HG03103 (cell line): Measurements from ENCODE around the gene CDYL2.
"Not testable (repeated sequence)": the region's sequence is repeated elsewhere in the genome, so short reads cannot be mapped to it uniquely, and the experiment has no call there.

Experiments
- ATAC-seq: cut with Tn5 transposase; IDR thresholded peaks from one replicate; pipeline ENCODE4 v1.9.1; 2021; ENCODE audit warnings: low read depth; ENCODE audit not compliant: unreplicated experiment

Gene CDYL2

DNA sequence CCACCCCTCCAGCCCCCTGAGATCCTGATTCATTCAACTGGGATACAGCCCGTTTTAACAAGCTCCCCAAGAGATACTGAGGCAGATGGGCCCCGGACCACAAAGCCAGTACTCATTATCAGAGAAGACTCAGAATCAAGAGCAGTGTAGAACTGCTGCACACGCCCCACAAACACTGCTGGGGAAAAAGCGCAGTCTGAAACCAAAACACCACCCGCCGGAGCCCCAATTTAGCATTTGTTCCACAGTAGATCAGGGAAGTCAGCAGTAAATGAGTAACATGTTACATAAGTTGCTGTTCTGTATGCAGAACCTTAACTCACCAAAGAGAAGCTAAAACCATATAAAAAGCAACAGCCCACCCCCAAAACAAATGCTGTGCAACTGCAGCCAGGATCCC lies 123.6 kb downstream of the CDYL2 start:
- no peak for ATAC-seq

DNA sequence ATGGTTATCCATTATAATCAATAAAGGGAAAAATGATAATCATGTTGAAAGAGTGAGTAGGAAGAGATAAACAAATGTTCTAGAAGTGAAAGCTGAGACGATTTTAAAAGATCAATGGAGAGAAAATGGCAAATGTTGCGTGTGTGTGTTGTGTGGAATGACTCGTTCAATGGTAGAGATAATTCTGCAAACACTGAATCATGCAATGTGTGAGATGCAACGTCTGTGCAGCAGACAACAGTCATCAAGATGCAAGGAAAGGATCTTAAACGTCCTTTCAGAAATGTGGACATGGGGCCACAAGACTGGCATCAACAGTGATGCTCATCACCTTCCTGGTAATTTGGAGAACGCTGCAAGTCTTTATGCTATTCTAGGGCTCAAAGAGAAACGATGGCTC lies 124.4 kb downstream of the CDYL2 start:
- no peak for ATAC-seq

DNA sequence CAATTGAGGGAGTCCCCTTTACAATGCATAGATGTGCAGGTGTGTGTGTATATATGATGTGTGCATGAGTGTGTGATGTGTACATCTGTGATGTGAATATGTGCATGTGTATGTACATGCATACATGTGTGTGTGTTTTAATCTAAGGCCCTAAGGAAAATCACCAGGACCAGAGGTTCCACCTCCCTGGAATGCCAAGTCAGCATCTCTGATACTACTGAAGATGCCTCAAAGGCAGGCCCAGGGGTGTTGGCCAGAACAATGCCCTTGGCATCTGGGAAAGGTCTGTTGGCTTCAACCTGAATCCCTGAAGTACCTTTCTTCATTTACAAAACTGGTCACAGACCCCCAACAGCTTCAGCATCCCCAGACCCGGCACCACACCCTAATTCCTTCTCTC lies 129.5 kb downstream of the CDYL2 start:
- no peak for ATAC-seq

GRCh38 chr16:80672379-80672778 lies 132.0 kb downstream of the CDYL2 start:
- no peak for ATAC-seq

DNA sequence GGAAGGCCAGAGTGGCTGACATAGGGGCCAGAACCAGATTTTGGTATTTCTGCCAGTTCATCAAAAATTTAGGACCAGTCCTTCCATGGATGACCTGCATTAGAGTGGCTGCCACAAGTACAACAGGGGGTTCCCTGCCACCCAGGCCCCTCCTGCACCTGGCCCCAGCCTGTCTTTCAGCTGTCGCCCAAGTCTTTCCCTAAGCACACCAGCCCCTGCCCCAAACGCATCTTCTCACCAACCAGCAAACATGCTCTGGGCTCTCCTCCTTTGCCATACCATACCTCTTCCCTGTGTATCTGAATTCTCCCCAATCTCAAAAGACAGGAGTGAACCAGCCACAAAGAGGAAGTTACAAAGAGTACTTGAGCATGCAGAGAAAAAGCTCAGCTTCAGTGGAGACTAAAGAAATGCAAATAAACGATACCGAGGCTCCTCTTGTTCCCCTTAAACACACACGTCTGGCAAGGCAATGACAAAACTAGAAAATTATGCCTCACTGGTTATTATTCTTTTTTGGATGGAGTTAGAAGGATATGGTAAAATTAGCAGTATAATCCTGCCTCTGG lies 133.0 kb downstream of the CDYL2 start:
- peak; percentile 58 for ATAC-seq

DNA sequence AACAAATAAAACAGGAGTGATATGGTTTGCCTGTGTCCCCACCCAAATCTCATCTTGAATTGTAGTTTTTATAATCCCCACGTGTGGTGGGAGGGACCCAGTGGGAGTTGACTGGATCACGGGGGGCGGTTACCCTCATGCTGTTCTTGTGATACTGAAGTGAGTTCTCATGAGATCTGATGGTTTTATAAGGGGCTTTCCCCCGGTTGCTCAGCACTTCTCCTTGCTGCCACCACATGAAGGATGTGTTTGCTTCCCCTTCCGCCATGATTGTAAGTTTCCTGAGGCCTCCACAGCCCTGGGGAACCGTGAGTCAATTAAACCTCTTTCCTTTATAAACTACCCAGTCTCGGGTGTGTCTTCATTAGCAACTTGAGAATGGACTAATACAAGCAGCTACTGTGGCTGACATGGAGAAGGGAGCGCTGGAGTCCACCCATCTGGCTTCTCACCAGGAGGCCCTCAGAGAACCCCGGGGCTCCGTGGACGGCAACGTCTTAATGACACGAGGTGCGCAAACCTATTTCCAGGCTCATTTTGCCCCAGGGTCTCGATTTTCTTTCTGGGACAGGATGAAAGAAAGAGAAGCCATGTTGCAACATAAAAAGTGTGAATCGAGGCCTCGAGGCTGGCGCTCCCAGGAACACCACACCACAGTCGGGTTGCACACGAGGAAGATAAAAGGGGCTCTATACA lies 134.1 kb downstream of the CDYL2 start:
- no peak for ATAC-seq

GRCh38 chr16:80669673-80670072 lies 134.7 kb downstream of the CDYL2 start:
- ATAC-seq, result no peak

DNA sequence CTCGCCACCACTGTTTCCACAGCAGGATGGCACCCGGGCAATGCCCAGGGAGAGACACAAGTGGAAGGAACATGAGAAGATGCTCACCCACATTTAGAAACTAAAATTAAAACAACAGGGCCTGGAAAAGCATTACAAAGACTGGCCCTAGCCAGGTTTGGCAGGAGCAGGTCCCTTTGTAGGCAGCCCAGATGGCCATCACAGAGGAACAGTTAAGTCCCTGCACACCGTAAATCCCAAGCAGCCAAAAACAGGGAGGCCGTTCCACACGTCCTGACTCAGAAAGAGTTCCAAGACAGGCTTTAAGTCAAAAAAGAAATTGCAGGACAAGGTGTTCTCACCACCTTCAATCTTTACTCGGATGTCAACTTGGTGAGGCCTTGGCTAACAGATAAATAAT lies 136.5 kb downstream of the CDYL2 start:
- no peak for ATAC-seq

GRCh38 chr16:80667251-80667560 lies 137.2 kb downstream of the CDYL2 start:
- ATAC-seq, result no peak

GRCh38 chr16:80666378-80667250 lies 137.8 kb downstream of the CDYL2 start:
- no peak for ATAC-seq

- no peak for ATAC-seq
Observed at GRCh38 chr16:80665356-80665755, 139.0 kb downstream of the CDYL2 start.

DNA sequence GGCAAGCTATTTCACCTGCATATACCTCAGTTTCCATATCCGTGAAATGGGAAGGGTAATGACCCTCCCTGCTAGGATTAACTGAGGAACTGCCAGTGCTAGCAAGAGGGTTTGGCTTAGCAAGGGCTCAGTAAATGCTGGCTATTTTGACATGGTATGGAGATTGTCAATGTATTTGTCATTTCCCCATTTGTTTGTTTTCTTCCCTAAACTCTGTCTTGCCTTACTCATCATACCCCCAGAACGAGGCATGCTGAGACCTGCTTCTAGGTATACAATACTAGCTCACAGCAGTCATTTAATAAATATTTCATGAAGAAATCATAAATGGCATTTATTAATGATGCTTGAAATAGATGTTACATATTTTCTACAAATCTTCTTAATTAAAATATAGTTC lies 139.6 kb downstream of the CDYL2 start:
- ATAC-seq, result no peak

GRCh38 chr16:80664226-80664625 lies 140.2 kb downstream of the CDYL2 start:
- no peak for ATAC-seq

GRCh38 chr16:80663078-80663477 lies 141.3 kb downstream of the CDYL2 start:
- ATAC-seq, result no peak

GRCh38 chr16:80659865-80660264 lies 144.5 kb downstream of the CDYL2 start:
- ATAC-seq, result no peak

- peak; percentile 88 for ATAC-seq
Observed at GRCh38 chr16:80656711-80657150, 147.7 kb downstream of the CDYL2 start.

DNA sequence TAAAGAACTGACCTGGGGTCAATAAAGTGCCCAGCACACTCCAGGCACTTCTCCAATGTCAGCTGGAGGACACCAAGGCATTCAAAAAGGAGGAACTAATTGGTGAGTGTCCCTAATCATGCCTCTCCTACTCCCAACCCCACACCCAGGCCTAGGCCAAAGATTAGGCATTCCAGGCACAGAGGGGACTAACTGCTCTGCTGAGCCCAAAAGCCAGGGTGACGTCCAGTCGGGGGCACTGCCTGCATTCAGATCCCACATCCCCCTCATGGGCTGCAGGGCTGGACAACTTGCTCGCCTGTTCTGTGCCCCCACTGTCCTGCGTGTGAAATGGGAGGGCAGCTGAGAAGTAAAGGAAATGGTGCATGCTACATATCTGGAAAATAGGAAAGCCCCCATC lies 148.2 kb downstream of the CDYL2 start:
- no peak for ATAC-seq

DNA sequence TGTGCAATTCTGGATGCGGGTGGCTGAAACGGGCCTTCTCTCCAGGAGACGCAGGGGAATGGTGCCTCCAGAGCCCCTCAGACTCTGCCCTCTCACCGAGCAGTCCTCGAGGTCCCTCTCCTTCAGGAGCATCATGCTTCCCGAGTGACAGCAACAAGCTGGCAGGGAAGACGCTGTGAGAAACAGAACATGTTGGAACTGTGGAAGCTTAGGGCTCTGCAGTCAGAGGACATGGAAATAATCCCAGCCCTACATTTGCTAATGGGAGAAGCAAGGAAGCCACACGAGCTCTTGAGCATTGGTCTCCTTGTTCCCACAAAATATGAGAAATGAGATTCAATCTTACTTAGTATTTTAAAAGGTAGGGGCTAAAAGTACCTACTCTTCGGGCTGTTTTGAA lies 148.6 kb downstream of the CDYL2 start:
- ATAC-seq, result no peak

- ATAC-seq, result no peak
Observed at GRCh38 chr16:80654094-80654862, 150.1 kb downstream of the CDYL2 start.

DNA sequence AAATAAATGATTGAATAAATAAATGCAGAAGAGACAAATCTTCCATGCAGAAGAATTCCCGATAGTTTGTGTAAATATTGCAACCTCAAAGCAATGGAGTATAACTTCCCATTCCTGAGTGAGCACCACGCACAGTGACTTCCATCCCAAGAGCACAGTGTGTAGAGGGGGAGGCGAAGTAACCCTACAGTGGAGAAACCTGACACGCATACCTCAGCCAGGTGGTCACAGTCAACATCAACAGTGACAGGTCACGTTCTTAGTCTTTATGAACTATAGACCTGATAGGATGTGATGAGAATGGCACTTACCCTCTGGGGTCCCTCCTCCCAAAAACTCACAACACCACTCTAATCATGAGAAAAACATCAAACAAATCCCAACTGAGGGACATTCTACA lies 152.0 kb downstream of the CDYL2 start:
- ATAC-seq, result no peak

- not testable (repeated sequence) for ATAC-seq
Observed at GRCh38 chr16:80650281-80650680, 154.1 kb downstream of the CDYL2 start.
